Kidney (tissue), 14 donors: ENCODE measurements around the gene FAM185A. TPM values are rescaled to one million over a fixed set of nuclear protein-coding genes. Genes with fewer than 3 reads are reported as not detected.

Source experiments
- DNase-seq, 5 donors: peaks; one replicate each; pipeline ENCODE4 v3.0.0-alpha.2; 2013 to 2020
- FAIRE-seq: peaks from 2 replicates; lab custom pipeline; 2012; peaks lifted over from hg19 to GRCh38; lab: Jason Lieb, UNC
- H3K27ac ChIP-seq, 2 donors: one replicate each; pipeline ENCODE4 v1.7.0; 2013; ENCODE audit warnings: low read depth in 2 of 2, low read length in 2 of 2, inconsistent platforms in 1 of 2
- H3K27me3 ChIP-seq: one replicate; pipeline ENCODE4 v1.7.1; 2013; ENCODE audit warnings: low read length, inconsistent platforms; ENCODE audit not compliant: control insufficient read depth, insufficient read depth
- H3K36me3 ChIP-seq, 3 donors: one replicate each; pipeline versions ENCODE4 v1.7.0 to v1.7.1; 2013; ENCODE audit warnings: low read length in 3 of 3, control low read depth in 1 of 3, inconsistent platforms in 1 of 3; ENCODE audit not compliant: insufficient read depth in 3 of 3, control insufficient read depth in 2 of 3
- H3K4me1 ChIP-seq, 3 donors: one replicate each; pipeline versions ENCODE4 v1.7.0 to v1.7.1; 2013; ENCODE audit warnings: low read length in 3 of 3, inconsistent platforms in 1 of 3, low read depth in 1 of 3; ENCODE audit not compliant: control insufficient read depth in 2 of 3, insufficient read depth in 2 of 3
- H3K4me3 ChIP-seq, 3 donors: one replicate each; pipeline versions ENCODE4 v1.7.0 to v1.8.1; 2013; ENCODE audit warnings: low read length in 3 of 3, control low read depth in 1 of 3, inconsistent platforms in 1 of 3
- H3K9ac ChIP-seq, 3 donors: one replicate each; pipeline versions ENCODE4 v1.7.0 to v1.7.1; 2013; ENCODE audit warnings: low read length in 3 of 3, control low read depth in 1 of 3, inconsistent platforms in 1 of 3
- H3K9me3 ChIP-seq, 3 donors: one replicate each; pipeline versions ENCODE4 v1.7.0 to v1.7.1; 2013; ENCODE audit warnings: low read length in 3 of 3, control low read depth in 1 of 3, inconsistent platforms in 1 of 3; ENCODE audit not compliant: control insufficient read depth in 2 of 3, insufficient read depth in 1 of 3
- intact Hi-C: fragments of 100-400 bp; cut with DNase I; formaldehyde crosslinking; loops from one replicate; pipeline ENCODE4 v1.11.1; 2022
- polyA plus RNA-seq: library from polyadenylated mRNA; stranded (reverse); fragments of 350-450 nt; fragmentation: Illumina TruSeq; extraction: RNeasy Lipid Tissue Mini Kit (QIAGEN cat#74804); gene quantifications from one replicate; pipeline ENCODE4 v1.2.3, GENCODE V29; 2014; ENCODE audit warnings: low read depth, low replicate concordance; ENCODE audit not compliant: insufficient read depth
- total RNA-seq: library from RNA; stranded (reverse); fragmentation: NEBNext Ultra II Directional; extraction: Animal tissue kit (Norgen Biotek cat#: 25700); gene quantifications from one replicate; pipeline ENCODE4 v1.2.1, GENCODE V29; 2021
- TF ChIP-seq, protein P1 (sequence below): IDR thresholded peaks from 3 replicates; pipeline ENCODE4 v1.5.1; 2012; ENCODE audit warnings: mild to moderate bottlenecking, moderate library complexity, borderline replicate concordance; ENCODE audit not compliant: insufficient read depth; ENCODE audit errors: extremely low read depth
- donor health status: control.
- donor health status: control.
- donor health status: control.
- donor health status: control.
- donor health status: control.
- donor health status: DM: yes; HTN: yes; CAD: no.
- donor health status: Normal renal cell carcinoma (clear cell type).

The FAM185A gene
- total and polyA plus RNA-seq, 2 donors from 2014 or later = 6.5 to 10.4 TPM

DNA sequence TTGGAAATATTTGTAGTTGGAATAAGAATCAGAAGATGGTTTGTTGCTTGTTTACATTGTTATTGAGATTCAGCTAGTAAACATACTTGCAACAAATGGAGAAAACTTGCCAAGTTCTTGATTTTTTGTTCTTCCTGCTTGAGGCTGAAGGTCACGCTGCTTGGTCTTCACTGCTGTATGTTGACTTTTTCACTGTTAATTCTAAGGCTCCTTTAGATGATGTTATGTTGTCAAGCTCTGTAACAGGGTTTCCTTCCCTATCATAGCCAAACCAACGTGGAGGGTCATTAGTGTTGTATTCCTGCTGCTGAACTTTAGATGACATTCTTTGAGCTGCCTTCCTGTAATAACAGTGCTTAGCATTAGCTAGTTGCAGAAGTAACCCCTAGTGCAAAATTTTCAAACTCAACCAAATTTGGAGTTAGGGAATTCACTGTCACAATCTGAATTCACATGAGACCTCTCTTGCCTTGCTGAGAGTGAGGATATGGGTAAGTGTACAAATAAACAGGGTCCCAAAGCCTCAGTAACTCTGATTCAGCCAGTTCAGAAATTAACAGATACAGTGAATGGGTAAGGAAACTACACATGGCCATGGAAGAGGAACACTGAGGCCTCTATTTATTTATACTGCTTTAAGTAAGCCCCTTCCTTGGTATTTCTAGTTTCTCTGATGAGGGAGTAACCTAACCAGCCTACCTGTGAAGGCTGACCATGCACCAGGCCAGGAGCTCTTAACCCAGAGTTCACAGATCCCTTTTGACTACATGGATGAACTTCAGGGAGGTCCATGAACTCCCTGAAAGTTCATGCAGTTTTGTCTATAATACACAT lies 64.6 kb downstream of the FAM185A start:
- Histone ChIP-seq H3K9me3 (no peaks in the 10 kb centered on the region), H3K4me1 (peaks cover 0 to 3% (median 0%) of the 10 kb centered on the region in 3 donors), H3K9ac (no peak overlapping the region), H3K36me3 (no peaks in the 10 kb centered on the region), H3K4me3 (no peak overlapping the region), H3K27ac (no peak overlapping the region), H3K27me3 (no peaks in the 10 kb centered on the region)
- TF ChIP-seq, protein P1, sequence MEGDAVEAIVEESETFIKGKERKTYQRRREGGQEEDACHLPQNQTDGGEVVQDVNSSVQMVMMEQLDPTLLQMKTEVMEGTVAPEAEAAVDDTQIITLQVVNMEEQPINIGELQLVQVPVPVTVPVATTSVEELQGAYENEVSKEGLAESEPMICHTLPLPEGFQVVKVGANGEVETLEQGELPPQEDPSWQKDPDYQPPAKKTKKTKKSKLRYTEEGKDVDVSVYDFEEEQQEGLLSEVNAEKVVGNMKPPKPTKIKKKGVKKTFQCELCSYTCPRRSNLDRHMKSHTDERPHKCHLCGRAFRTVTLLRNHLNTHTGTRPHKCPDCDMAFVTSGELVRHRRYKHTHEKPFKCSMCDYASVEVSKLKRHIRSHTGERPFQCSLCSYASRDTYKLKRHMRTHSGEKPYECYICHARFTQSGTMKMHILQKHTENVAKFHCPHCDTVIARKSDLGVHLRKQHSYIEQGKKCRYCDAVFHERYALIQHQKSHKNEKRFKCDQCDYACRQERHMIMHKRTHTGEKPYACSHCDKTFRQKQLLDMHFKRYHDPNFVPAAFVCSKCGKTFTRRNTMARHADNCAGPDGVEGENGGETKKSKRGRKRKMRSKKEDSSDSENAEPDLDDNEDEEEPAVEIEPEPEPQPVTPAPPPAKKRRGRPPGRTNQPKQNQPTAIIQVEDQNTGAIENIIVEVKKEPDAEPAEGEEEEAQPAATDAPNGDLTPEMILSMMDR = no peak
- peak in 2 of 5 donors; percentile 12 to 54 for DNase-seq
- intact Hi-C loops = no loop called here
- no peak for FAIRE-seq

DNA sequence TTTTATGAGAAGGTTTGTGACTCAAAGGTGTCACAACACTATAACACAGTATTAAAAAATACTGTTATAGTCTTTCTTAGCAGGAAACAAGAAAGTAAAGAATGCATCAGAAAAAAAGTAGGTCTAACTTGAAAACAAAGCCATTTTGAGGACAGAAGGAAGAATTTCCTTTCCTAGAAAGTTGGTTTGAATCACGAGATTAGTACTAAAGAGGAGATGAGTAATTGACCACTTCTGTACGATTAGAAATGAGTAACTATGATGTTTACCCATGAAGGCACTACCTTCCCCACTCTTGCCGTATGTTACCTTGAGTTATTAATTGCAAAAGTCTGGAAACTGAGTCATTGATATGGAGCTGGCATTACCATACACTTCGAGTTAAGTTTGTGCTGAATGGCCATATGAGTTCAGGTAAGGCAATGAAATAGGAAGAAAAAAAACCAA lies 65.2 kb downstream of the FAM185A start:
- intact Hi-C loops = no loop called here
- Histone ChIP-seq H3K4me1 (peaks cover 0 to 3% (median 0%) of the 10 kb centered on the region in 3 donors), H3K9me3 (no peaks in the 10 kb centered on the region), H3K27ac (no peak overlapping the region), H3K4me3 (no peak overlapping the region), H3K36me3 (no peaks in the 10 kb centered on the region), H3K27me3 (no peaks in the 10 kb centered on the region), H3K9ac (no peak overlapping the region)
- DNase-seq (no peak), FAIRE-seq (no peak)
- TF ChIP-seq, protein P1 = no peak

DNA sequence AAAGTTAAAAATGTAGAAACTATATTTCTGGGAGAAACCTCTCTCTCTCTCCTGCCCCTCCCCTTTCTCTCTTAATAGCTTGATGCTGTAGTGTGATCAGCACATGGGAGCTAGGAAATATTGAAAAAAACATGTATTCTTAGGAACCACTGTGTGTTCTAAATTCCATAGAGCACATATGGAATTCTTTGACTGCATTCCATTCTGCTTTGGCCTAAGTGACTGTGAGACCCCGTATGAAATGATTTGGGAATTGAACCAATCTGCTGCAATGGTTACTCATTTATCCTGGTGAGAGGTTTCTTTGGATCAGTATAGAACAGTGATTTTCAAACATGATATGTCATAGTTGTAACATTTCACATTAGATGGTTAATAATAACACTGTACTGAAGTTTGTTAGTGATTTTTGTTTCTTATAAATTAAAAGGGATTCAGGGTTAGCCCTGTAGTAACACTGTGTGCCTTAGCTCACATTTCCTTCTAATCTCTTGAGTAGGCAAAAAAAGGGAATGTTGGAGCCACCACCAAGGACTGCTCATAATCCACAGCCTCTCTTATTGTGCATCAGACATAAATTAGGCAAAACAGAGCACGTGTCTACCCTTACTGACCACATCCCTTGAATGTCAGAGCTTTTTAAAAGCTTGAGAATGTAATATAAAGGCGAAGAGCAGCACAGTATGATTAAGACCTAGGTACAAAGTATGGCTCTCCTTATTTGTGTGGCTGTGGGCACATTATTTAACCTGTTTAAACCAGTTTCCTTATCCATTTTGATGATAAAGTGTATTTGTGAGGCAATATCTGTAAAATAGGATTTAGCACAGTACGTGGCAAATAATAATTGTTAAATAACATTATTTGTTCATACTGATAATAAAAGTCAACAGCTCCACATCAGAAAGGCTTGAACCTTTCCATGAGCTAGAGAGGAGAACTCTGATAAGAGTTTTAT lies 69.1 kb downstream of the FAM185A start:
- TF ChIP-seq, protein P1 = no peak

More for the DNA sequence above, 69.1 kb downstream of the FAM185A start:
- H3K4me1 ChIP-seq = peaks cover 0 to 2% (median 0%) of the 10 kb centered on the region in 3 donors
- no peak overlapping the region for H3K27ac ChIP-seq
- H3K36me3 ChIP-seq = peaks cover 0 to 6% (median 0%) of the 10 kb centered on the region in 3 donors
- no peak overlapping the region for H3K9ac ChIP-seq
- intact Hi-C loops = no loop called here
- DNase-seq = no peak
- FAIRE-seq = no peak
- H3K27me3 ChIP-seq = no peaks in the 10 kb centered on the region
- H3K4me3 ChIP-seq = no peak overlapping the region
- H3K9me3 ChIP-seq = no peaks in the 10 kb centered on the region
